Omental fat pad (tissue), 4 donors: Measurements from ENCODE around the gene MEGF11. TPM values are rescaled to one million over a fixed set of nuclear protein-coding genes. Genes with fewer than 3 reads are reported as not detected.

ENCODE experiments used
- ATAC-seq: fragments of 150-250 bp; one replicate; pipeline ENCODE4 v1.9.1; 2016; ENCODE audit warnings: mild to moderate bottlenecking, moderate library complexity; ENCODE audit not compliant: low FRiP score
- DNase-seq: peaks from one replicate; pipeline ENCODE4 v3.0.0-alpha.2; 2019; ENCODE audit warnings: low spot score
- CTCF ChIP-seq, 3 donors: fragments of 450-650 bp; IDR thresholded peaks; one replicate each; pipeline ENCODE4 v1.5.1; 2016 to 2017; ENCODE audit warnings: antibody characterized with exemption in 3 of 3, mild to moderate bottlenecking in 3 of 3, moderate library complexity in 2 of 3
- total RNA-seq, 4 donors: library from RNA; depleted of rRNA; stranded (reverse); fragments of >200 nt; gene quantifications; one replicate each; pipeline ENCODE4 v1.1.0, GENCODE V29; 2016

MEGF11 gene
- total RNA-seq, 4 donors from 2014 or later: 0.47 TPM; not detected in 3

GRCh38 chr15:65909831-65910230 lies 343.7 kb downstream of the MEGF11 start:
- ATAC-seq (no peak), DNase-seq (no peak)
- TF ChIP-seq CTCF (IDR thresholded peaks at IDR 0.05): no peak

GRCh38 chr15:65908876-65909275 lies 344.7 kb downstream of the MEGF11 start:
- ATAC-seq (no peak), DNase-seq (no peak)
- TF ChIP-seq CTCF (IDR thresholded peaks at IDR 0.05): no peak

GRCh38 chr15:65907661-65908060 lies 345.9 kb downstream of the MEGF11 start:
- TF ChIP-seq CTCF (IDR thresholded peaks at IDR 0.05): no peak
- DNase-seq: no peak
- no peak for ATAC-seq

GRCh38 chr15:65906396-65906795 lies 347.2 kb downstream of the MEGF11 start:
- no peak for TF ChIP-seq CTCF (IDR thresholded peaks at IDR 0.05)
- no peak for ATAC-seq
- no peak for DNase-seq

- ATAC-seq (peak; percentile 53), DNase-seq (no peak)
- TF ChIP-seq CTCF (IDR thresholded peaks at IDR 0.05): no peak
Measured at GRCh38 chr15:65904301-65904700, 349.2 kb downstream of the MEGF11 start.

GRCh38 chr15:65903296-65904073 lies 350.1 kb downstream of the MEGF11 start:
- ATAC-seq (no peak), DNase-seq (no peak)
- no peak for TF ChIP-seq CTCF (IDR thresholded peaks at IDR 0.05)

GRCh38 chr15:65902373-65902772 lies 351.2 kb downstream of the MEGF11 start:
- ATAC-seq (peak; percentile 54), DNase-seq (no peak)
- TF ChIP-seq CTCF (IDR thresholded peaks at IDR 0.05): no peak
